ENCODE measurements around the gene FAAP20.

The FAAP20 gene

GRCh38 chr1:2210786-2211185 is 16.2 kb upstream of the FAAP20 start:
- no peak for TF ChIP-seq CTCF (IDR thresholded peaks at IDR 0.05)

- TF ChIP-seq CTCF (IDR thresholded peaks at IDR 0.05): no peak
These were observed 15.6 kb upstream of the FAAP20 start for GRCh38 chr1:2210084-2210653.

- TF ChIP-seq CTCF (IDR thresholded peaks at IDR 0.05): no peak
These were observed 15.0 kb upstream of the FAAP20 start for GRCh38 chr1:2209400-2210083.

GRCh38 chr1:2208309-2209239 is 14.0 kb upstream of the FAAP20 start:
- no peak; the same call in 1 of the 2 replicates for TF ChIP-seq CTCF (IDR thresholded peaks at IDR 0.05)

GRCh38 chr1:2206813-2207487 is 12.4 kb upstream of the FAAP20 start:
- TF ChIP-seq CTCF (IDR thresholded peaks at IDR 0.05): no peak

DNA sequence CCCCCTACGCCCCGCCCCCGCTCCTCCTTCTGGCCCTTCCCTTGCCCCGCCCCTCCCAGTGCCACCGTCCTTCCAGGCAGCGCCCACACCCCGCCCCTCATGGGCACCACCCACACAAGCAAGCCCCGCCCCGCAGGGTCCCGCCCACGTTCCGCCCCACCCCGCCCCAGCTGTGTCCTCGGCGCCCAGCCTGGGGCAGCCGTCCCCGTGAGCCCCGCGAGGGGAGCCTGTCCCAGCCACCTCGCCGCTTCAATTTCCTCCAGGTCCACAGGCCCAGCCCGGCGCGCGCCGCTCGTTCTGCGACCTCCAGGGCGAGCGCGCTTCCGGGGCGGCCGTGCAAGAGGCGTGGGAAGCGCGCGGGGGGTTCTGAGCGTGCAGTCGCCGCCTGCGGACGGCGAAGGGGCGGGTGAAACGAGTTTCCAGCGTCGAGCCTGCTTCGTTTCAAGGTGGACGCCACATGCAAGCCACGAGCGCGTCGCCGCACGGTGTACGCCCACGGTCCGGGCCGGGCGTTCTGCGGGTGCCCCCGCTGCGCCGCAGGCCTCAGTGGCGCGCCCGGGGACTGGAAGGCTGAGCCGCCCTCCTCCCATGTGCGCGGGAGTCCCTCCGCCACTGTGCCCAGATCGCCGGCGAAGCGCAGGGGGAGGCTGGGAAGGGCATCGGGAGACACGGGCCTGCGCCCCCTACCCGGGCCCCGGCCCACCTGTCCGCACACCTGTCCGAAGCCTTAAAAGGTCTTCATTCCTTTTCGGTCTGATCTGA is 10.8 kb upstream of the FAAP20 start:
- no peak for TF ChIP-seq CTCF (IDR thresholded peaks at IDR 0.05)

Data from LNCAP (cell line).